Left hindlimb (tissue), 1 donor: Measurements from ENCODE around the gene C7.
"Not testable (repeated sequence)": the region's sequence is repeated elsewhere in the genome, so short reads cannot be mapped to it uniquely, and the experiment has no call there.

ENCODE experiments used
- DNase-seq: peaks from one replicate; pipeline ENCODE4 v3.0.0-alpha.2; 2018

C7 gene

DNA sequence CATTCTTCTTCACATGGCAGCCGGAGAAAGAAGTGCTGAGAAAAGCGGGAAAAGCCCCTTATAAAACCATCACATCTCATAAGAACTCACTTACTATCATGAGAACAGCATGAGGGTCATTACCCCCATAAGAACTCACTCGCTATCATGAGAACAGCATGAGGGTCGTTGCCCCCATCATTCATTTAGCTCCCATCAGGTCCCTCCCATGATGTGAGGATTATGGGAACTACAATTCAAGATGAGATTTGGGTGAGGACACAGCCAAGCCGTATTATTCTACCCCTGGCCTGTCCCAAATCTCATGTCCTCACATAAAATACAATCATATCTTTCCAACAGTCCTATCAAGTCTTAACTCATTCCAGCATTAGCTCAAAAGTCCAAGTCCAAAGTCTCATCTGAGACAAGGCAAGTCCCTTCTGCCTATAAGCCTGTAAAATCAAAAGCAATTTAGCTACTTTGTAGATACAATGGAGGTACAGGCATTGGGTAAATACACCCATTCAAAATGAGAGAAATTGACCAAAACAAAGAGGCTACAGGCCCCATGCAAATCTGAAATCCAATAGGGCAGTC lies 82.8 kb downstream of the C7 start:
- DNase-seq, result no peak

- no peak for DNase-seq
Observed at GRCh38 chr5:40995801-40996586, 86.7 kb downstream of the C7 start.

DNA sequence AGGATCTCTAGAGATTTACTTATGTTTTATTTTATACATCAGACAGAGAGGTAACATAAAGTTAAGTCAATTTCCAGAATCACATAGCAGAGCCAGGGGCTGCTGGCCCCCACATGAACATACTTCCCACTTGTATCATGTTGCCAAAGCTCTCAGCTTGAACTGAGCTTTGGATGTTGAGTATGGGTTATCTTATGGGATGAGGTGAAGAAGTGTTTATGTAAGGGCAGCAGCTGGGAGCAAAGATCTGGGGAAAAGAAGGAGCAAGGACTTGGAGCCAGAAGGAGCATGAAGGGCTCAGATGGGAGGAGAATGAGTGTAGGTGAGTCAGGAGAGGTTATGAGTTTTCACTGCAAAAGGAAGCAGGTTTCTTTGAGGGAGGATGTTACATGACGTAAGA lies 89.8 kb downstream of the C7 start:
- no peak for DNase-seq

DNA sequence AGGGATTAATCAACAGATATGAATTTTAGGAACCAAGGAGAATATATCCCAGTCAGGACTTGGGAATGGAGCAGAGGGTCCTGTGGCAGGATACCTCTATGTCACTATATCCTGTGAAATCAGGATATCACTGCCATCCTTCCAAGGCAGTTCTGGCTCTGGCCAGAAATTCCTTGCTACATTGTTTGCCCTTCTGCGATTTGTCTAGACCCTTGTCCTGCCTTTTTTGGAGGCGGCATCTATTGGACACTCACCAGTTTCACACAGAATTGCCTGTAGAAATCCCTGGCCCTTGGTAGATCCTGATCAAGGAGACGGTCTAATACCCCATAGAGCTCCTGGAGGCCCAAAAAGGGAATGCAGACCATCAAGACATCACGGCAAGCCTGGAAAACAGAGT lies 90.7 kb downstream of the C7 start:
- no peak for DNase-seq

DNA sequence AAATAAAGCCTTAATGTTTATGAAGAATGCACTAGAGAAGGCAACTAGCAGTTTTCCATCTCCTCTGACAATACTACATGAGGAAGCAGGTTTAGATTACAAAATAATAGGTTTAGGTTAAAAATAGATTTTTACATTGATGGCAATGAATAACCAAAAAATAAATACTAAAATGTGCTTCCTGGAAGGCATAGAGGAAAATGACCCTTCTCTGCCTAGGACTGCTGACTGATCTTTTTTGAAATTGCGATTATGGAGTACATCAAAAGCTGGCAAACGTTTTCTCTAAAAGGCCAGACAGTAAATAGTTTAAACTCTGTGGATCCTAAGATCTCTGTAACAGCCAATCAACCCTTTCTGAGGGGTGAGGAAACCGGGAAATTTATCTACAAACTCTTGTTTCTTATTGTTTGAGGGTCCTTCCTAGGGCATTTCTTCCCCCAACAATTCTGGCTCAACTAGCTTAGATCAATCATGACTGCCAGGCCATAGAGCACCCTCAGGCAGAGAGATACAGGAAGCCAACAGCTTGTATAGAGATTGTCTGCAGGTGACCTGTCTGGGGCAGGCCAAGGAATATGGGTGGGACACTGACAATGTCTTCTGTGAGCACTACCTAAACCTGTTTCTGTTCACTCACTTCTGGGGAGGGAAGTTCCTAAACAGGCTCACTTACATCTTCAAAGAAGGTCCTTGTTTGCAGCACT lies 94.5 kb downstream of the C7 start:
- DNase-seq, result no peak

GRCh38 chr5:41004931-41005330 lies 95.6 kb downstream of the C7 start:
- no peak for DNase-seq

DNA sequence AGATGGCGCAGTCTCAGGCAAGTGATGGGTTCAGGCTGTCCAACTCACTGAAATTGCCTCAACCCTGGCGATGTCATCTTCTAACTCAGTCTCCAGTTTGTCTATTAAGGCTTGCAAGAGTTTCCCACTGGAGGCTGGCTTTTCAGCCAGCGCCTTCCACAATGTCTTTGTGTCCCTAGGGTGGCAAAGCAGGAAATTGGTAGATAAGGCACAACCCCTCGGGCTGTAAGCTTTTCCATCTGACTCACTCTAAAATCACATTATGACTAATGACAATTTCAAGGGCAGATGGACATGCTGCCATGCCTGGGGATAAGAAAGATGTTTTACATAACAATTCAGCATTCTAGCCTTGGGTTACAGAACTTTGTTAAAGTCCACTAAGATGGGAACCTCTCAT lies 99.9 kb downstream of the C7 start:
- DNase-seq, result no peak

GRCh38 chr5:41010572-41010971 lies 101.3 kb downstream of the C7 start:
- no peak for DNase-seq

DNA sequence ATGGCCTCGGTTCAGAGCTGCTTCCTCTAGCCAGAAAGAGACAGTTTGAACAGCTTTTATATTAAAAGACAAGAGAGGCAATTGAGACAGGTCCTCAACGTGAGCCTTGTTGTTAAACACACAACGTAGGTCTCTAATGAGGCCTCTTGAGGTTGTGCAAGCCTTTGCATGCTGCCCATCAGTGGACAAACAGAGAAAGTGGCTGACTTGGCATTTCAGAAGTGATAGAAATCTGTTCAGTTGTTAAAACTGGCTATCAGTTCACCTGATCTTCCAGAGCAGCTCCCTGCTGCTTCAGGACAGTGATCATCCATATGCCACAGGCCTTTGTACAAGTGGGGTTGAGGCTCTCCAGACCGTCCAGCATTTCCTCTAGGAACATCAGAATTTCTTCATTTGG lies 103.0 kb downstream of the C7 start:
- no peak for DNase-seq

- not testable (repeated sequence) for DNase-seq
Observed at GRCh38 chr5:41022600-41022999, 113.3 kb downstream of the C7 start.
